Glutamatergic neuron (in vitro differentiated cells): ENCODE data around the gene MUC6. TPM values are rescaled to one million over a fixed set of nuclear protein-coding genes. Genes with fewer than 3 reads are reported as not detected.

ENCODE experiments used
- DNase-seq: peaks from one replicate; pipeline ENCODE4 v3.0.0; 2022
- H3K27ac Mint-ChIP-seq: one replicate; pipeline ENCODE4 v1.8.0; 2020; ENCODE audit warnings: mild to moderate bottlenecking, mixed read lengths, inconsistent platforms; ENCODE audit not compliant: unreplicated experiment
- H3K27me3 Mint-ChIP-seq: one replicate; pipeline ENCODE4 v1.8.0; 2020; ENCODE audit warnings: mild to moderate bottlenecking, moderate library complexity, mixed read lengths, inconsistent platforms; ENCODE audit not compliant: unreplicated experiment
- H3K36me3 Mint-ChIP-seq: one replicate; pipeline ENCODE4 v1.8.0; 2020; ENCODE audit warnings: mild to moderate bottlenecking, mixed read lengths, inconsistent platforms; ENCODE audit not compliant: unreplicated experiment
- H3K4me1 Mint-ChIP-seq: one replicate; pipeline ENCODE4 v1.8.0; 2020; ENCODE audit warnings: mild to moderate bottlenecking, low read depth, mixed read lengths, inconsistent platforms; ENCODE audit not compliant: unreplicated experiment
- H3K4me3 Mint-ChIP-seq: one replicate; pipeline ENCODE4 v1.8.0; 2020; ENCODE audit warnings: mild to moderate bottlenecking, mixed read lengths, inconsistent platforms; ENCODE audit not compliant: unreplicated experiment
- H3K9me3 Mint-ChIP-seq: one replicate; pipeline ENCODE4 v1.8.0; 2020; ENCODE audit warnings: mild to moderate bottlenecking, moderate library complexity, mixed read lengths, inconsistent platforms; ENCODE audit not compliant: unreplicated experiment
- CTCF ChIP-seq: fragments of 200-600 bp; sonication (generic); IDR thresholded peaks from one replicate; pipeline ENCODE4 v1.5.0; 2021; ENCODE audit not compliant: partially characterized antibody, unreplicated experiment
- total RNA-seq: library from RNA; stranded (reverse); fragmentation: NEBNext Ultra II Directional; extraction: Animal tissue kit (Norgen Biotek cat#: 25700); gene quantifications from one replicate; pipeline ENCODE4 v1.2.1, GENCODE V29; 2021; ENCODE audit not compliant: unreplicated experiment

Gene MUC6
- total RNA-seq, 1 donor from 2014 or later: not detected

GRCh38 chr11:1074244-1075221 lies 38.0 kb upstream of the MUC6 start, which contains the start of gene MUC2:
Gene MUC2, plus strand, starts transcription at chr11:1074874.
- Mint-ChIP-seq H3K36me3 (no peaks in the 10 kb centered on the region), H3K4me1 (no peaks in the 10 kb centered on the region), H3K9me3 (no peaks in the 10 kb centered on the region), H3K27ac (no peak within 1 kb of the TSS), H3K27me3 (peaks cover 4% of the 10 kb centered on the region), H3K4me3 (no peak within 1 kb of the TSS)
- DNase-seq: no peak
- TF ChIP-seq CTCF: no peak

GRCh38 chr11:1073851-1074243 lies 37.3 kb upstream of the MUC6 start:
- H3K36me3 Mint-ChIP-seq: no peaks in the 10 kb centered on the region
- no peak for DNase-seq
- TF ChIP-seq CTCF: no peak
- H3K27ac Mint-ChIP-seq: no peak overlapping the region
- no peaks in the 10 kb centered on the region for H3K4me1 Mint-ChIP-seq
- H3K9me3 Mint-ChIP-seq: no peaks in the 10 kb centered on the region
- peaks cover 4% of the 10 kb centered on the region for H3K27me3 Mint-ChIP-seq
- H3K4me3 Mint-ChIP-seq: no peak overlapping the region

GRCh38 chr11:1073261-1073724 lies 36.8 kb upstream of the MUC6 start:
- TF ChIP-seq CTCF: no peak
- no peak for DNase-seq

GRCh38 chr11:1072821-1073231 lies 36.3 kb upstream of the MUC6 start:
- DNase-seq: no peak
- no peak overlapping the region for H3K4me3 Mint-ChIP-seq
- no peaks in the 10 kb centered on the region for H3K4me1 Mint-ChIP-seq

More at GRCh38 chr11:1073261-1073724, 36.8 kb upstream of the MUC6 start:
- no peaks in the 10 kb centered on the region for H3K36me3 Mint-ChIP-seq
- no peaks in the 10 kb centered on the region for H3K9me3 Mint-ChIP-seq
- H3K4me3 Mint-ChIP-seq: no peak overlapping the region
- peaks cover 4% of the 10 kb centered on the region for H3K27me3 Mint-ChIP-seq
- H3K4me1 Mint-ChIP-seq: no peaks in the 10 kb centered on the region
- no peak overlapping the region for H3K27ac Mint-ChIP-seq

More at GRCh38 chr11:1072821-1073231, 36.3 kb upstream of the MUC6 start:
- H3K36me3 Mint-ChIP-seq: no peaks in the 10 kb centered on the region
- no peak for TF ChIP-seq CTCF
- no peak overlapping the region for H3K27ac Mint-ChIP-seq
- peaks cover 4% of the 10 kb centered on the region for H3K27me3 Mint-ChIP-seq
- no peaks in the 10 kb centered on the region for H3K9me3 Mint-ChIP-seq
